HepG2 (cell line): ENCODE measurements around the gene PCDHGA5. TPM values are rescaled to one million over a fixed set of nuclear protein-coding genes. Genes with fewer than 3 reads are reported as not detected.

Source experiments
- ATAC-seq: fragments of 200-7000 bp; cut with Tn5 transposase; 3 replicates; pipeline ENCODE4 v1.9.1; 2020; ENCODE audit warnings: mild to moderate bottlenecking, moderate library complexity
- BruUV-seq: library from RNA; stranded (reverse); fragments of 400-500 nt; replicated peaks from 2 replicates; lab custom pipeline; 2021; lab: Mats Ljungman, UMichigan
- CTCF ChIA-PET: fragments of 300-600 bp; formaldehyde crosslinking; extraction: SDS; loops from one replicate; lab custom pipeline; 2021; ENCODE audit warnings: low total read pairs, inconsistent platforms, low intra/inter-chr PET ratio; lab: Yijun Ruan, JAX
- POLR2A ChIA-PET: fragments of 350-600 bp; sonication (Branson Sonifier 250); formaldehyde crosslinking; loops from one replicate; lab custom pipeline; 2020; ENCODE audit warnings: antibody characterized with exemption, inconsistent platforms; lab: Yijun Ruan, JAX
- DNase-seq: peaks from one replicate; pipeline ENCODE4 v3.0.0-alpha.2; 2015; ENCODE audit warnings: low spot score
- FAIRE-seq: peaks from 3 replicates; lab custom pipeline; 2011; peaks lifted over from hg19 to GRCh38; lab: Jason Lieb, UNC
- H2AFZ ChIP-seq: one replicate; pipeline ENCODE4 v1.6.1; 2011; ENCODE audit warnings: low read length, inconsistent platforms
- H3K27ac ChIP-seq: fragments of 300-600 bp; 3 replicates; pipeline ENCODE4 v1.8.0; 2011; ENCODE audit warnings: mixed run types, mild to moderate bottlenecking, mixed read lengths, low read length, inconsistent platforms; ENCODE audit not compliant: insufficient read depth; ENCODE audit errors: extremely low read length
- H3K27me3 ChIP-seq, 2 experiments: fragments of 200-600 bp in 1 of 2; 2 replicates in 1 of 2; 3 replicates in 1 of 2; pipeline versions ENCODE4 v1.6.0 to v1.8.0; 2011; ENCODE audit warnings: low read length in 2 of 2, mild to moderate bottlenecking in 2 of 2, moderate library complexity in 2 of 2, inconsistent platforms in 1 of 2; ENCODE audit not compliant: insufficient read depth in 2 of 2, control insufficient read depth in 1 of 2
- H3K36me3 ChIP-seq, 2 experiments: fragments of 200-600 bp in 1 of 2; replicated peaks in 1 of 2; 2 replicates in 1 of 2; 3 replicates in 1 of 2; pipeline versions ENCODE4 v1.5.1 to v1.8.0; 2011; ENCODE audit warnings: low read length in 2 of 2, inconsistent platforms in 1 of 2; ENCODE audit not compliant: insufficient read depth in 2 of 2, control insufficient read depth in 1 of 2
- H3K4me1 ChIP-seq: 2 replicates; pipeline ENCODE4 v1.5.1; 2012; ENCODE audit warnings: low read length, inconsistent platforms; ENCODE audit not compliant: insufficient read depth
- H3K4me2 ChIP-seq: 2 replicates; pipeline ENCODE4 v1.6.0; 2011; ENCODE audit warnings: low read depth, low read length, inconsistent platforms
- H3K4me3 ChIP-seq, 3 experiments: fragments of 200-600 bp in 1 of 3; sonication (generic), shearing (Covaris generic) in 1 of 3; replicated peaks in 1 of 3; 2 replicates each; pipeline ENCODE4 v1.5.1; 2011 to 2016; ENCODE audit warnings: low read length in 3 of 3, inconsistent platforms in 2 of 3, low read depth in 2 of 3, mild to moderate bottlenecking in 2 of 3, control low read depth in 1 of 3, mixed read lengths in 1 of 3; ENCODE audit not compliant: insufficient read depth in 1 of 3
- H3K79me2 ChIP-seq: one replicate; pipeline ENCODE4 v1.6.1; 2011; ENCODE audit warnings: low read length, inconsistent platforms; ENCODE audit not compliant: insufficient read depth
- H3K9ac ChIP-seq: 2 replicates; pipeline ENCODE4 v1.6.0; 2011; ENCODE audit warnings: mild to moderate bottlenecking, low read depth, low read length, inconsistent platforms; ENCODE audit not compliant: insufficient read depth
- H3K9me3 ChIP-seq: 2 replicates; pipeline ENCODE4 v1.5.1; 2012; ENCODE audit warnings: mild to moderate bottlenecking, low read length
- H4K20me1 ChIP-seq: 2 replicates; pipeline ENCODE4 v1.6.0; 2011; ENCODE audit warnings: inconsistent platforms, mild to moderate bottlenecking, low read length, moderate library complexity; ENCODE audit not compliant: insufficient read depth
- BRCA1 ChIP-seq: sonication (generic); formaldehyde crosslinking; IDR thresholded peaks from 2 replicates; pipeline ENCODE4 v1.4.0; 2020; ENCODE audit warnings: missing genetic modification reagents
- CERS6 ChIP-seq: sonication (generic); formaldehyde crosslinking; IDR thresholded peaks from 2 replicates; pipeline ENCODE4 v1.5.0; 2020; ENCODE audit warnings: missing genetic modification reagents
- REST ChIP-seq, 2 experiments: IDR thresholded peaks; 2 replicates each; pipeline ENCODE4 v1.6.1; 2011 to 2012; ENCODE audit warnings: low read length in 2 of 2, borderline replicate concordance in 1 of 2, low read depth in 1 of 2, mild to moderate bottlenecking in 1 of 2, moderate library complexity in 1 of 2
- SMYD3 ChIP-seq: sonication (generic); formaldehyde crosslinking; IDR thresholded peaks from 2 replicates; pipeline ENCODE4 v1.8.1; 2023; ENCODE audit warnings: mild to moderate bottlenecking, missing genetic modification reagents
- TCF12 ChIP-seq, 2 experiments: fragments of 450-650 bp in 1 of 2; sonication (generic) in 1 of 2; formaldehyde crosslinking in 1 of 2; IDR thresholded peaks; 2 replicates each; pipeline versions ENCODE4 v1.6.1 to v1.8.0; 2017 to 2022; ENCODE audit warnings: antibody characterized with exemption in 1 of 2, mild to moderate bottlenecking in 1 of 2, missing genetic modification reagents in 1 of 2, moderate library complexity in 1 of 2
- ZBTB25 ChIP-seq: IDR thresholded peaks from 2 replicates; pipeline ENCODE4 v1.6.1; 2018; ENCODE audit warnings: missing genetic modification reagents
- WGBS: methylation state at CpG from one replicate; pipeline ENCODE4 v1.1.6; 2017; ENCODE audit warnings: low lambda C conversion rate; 5-methylcytosine and 5-hydroxymethylcytosine counted together
- in situ Hi-C: cut with HindIII; loops from 2 replicates; pipeline ENCODE4 v1.10.0; 2017; ENCODE audit warnings: low pct_unique_long_range_greater_than_20kb; ENCODE audit not compliant: extremely low pct_ligation_motif_present
- intact Hi-C: fragments of 100-400 bp; cut with micrococcal nuclease; formaldehyde crosslinking; loops from one replicate; pipeline ENCODE4 v1.10.0; 2022; ENCODE audit not compliant: unreplicated experiment
- polyA plus RNA-seq, 8 experiments: library from polyadenylated mRNA; depleted of rRNA in 3 of 8; stranded (reverse) in 7 of 8; unstranded in 1 of 8; fragments of >200 nt; fragmentation: Illumina TruSeq in 4 of 8; extraction: Trizol in 4 of 8; gene quantifications; 2 replicates each; pipeline versions ENCODE4 v1.2.1 to v1.2.3, GENCODE V29; 2011 to 2016; ENCODE audit warnings: low read depth in 4 of 8, missing spikeins in 1 of 8, mixed read lengths in 1 of 8; ENCODE audit not compliant: insufficient read depth in 1 of 8
- total RNA-seq, 5 experiments: library from RNA; depleted of rRNA; stranded (reverse); fragments of >200 nt; fragmentation: Illumina TruSeq; extraction: Trizol; gene quantifications; 2 replicates each; pipeline ENCODE4 v1.2.3, GENCODE V29; 2016; ENCODE audit warnings: low read depth in 1 of 5
- TF ChIP-seq, protein P1 (sequence below): sonication (generic); formaldehyde crosslinking; IDR thresholded peaks from 2 replicates; pipeline ENCODE4 v1.4.0; 2020; ENCODE audit warnings: missing genetic modification reagents, mild to moderate bottlenecking, borderline replicate concordance

Gene PCDHGA5
- total and polyA plus RNA-seq, 2 of the 13 experiments (the other 11 are each of a cell fraction or from before 2014, with no cell fraction given) = 0.27 to 0.32 TPM

DNA sequence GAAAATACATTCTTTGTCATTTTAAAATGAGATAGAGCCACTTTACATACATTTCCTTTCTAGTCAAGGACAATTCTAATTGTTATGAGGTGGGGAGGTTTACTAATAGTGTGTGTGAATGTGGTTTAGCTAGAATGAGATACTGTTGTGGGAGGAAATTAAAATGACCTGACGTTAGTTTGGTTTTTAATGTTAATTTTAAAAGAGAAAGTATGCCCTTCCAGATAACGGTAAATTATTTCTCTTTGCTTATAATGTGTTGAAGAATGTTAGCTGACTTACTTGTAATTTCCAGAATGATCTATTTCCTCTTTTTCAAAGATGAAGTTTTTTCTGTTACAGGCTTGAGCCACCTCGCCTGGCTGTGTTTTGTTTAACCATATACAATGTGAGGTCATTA lies 41.7 kb upstream of the PCDHGA5 start:
- peaks cover 23% of the 10 kb centered on the region for H3K79me2 ChIP-seq
- no peak for DNase-seq
- peaks cover 4 to 14% of the 10 kb centered on the region in 2 experiments for H3K36me3 ChIP-seq
- CTCF ChIA-PET = no interaction called here
- POLR2A ChIA-PET = no interaction called here
- in situ Hi-C loops = no loop called here
- H4K20me1 ChIP-seq = no peaks in the 10 kb centered on the region
- no peak overlapping the region for H2AFZ ChIP-seq
- WGBS = 47% methylated on average over 3 of the region's 3 CpGs
- H3K4me1 ChIP-seq = peaks cover 31% of the 10 kb centered on the region
- no peak for FAIRE-seq
- BruUV-seq = no TSS peak
- TF ChIP-seq BRCA1 (CRISPR knock-in tag) (no peak), ZBTB25 (no peak), CERS6 (CRISPR knock-in tag) (no peak), REST (IDR thresholded peaks at IDR 0.05; ENCODE audit: borderline replicate concordance in 1 of 2, low read depth in 1 of 2, low read length in 2 of 2) (no peak), SMYD3 (CRISPR knock-in tag) (no peak), TCF12 (IDR thresholded peaks at IDR 0.05) (no peak), TCF12 (CRISPR knock-in tag; IDR thresholded peaks at IDR 0.05) (no peak)
- TF ChIP-seq, protein P1, sequence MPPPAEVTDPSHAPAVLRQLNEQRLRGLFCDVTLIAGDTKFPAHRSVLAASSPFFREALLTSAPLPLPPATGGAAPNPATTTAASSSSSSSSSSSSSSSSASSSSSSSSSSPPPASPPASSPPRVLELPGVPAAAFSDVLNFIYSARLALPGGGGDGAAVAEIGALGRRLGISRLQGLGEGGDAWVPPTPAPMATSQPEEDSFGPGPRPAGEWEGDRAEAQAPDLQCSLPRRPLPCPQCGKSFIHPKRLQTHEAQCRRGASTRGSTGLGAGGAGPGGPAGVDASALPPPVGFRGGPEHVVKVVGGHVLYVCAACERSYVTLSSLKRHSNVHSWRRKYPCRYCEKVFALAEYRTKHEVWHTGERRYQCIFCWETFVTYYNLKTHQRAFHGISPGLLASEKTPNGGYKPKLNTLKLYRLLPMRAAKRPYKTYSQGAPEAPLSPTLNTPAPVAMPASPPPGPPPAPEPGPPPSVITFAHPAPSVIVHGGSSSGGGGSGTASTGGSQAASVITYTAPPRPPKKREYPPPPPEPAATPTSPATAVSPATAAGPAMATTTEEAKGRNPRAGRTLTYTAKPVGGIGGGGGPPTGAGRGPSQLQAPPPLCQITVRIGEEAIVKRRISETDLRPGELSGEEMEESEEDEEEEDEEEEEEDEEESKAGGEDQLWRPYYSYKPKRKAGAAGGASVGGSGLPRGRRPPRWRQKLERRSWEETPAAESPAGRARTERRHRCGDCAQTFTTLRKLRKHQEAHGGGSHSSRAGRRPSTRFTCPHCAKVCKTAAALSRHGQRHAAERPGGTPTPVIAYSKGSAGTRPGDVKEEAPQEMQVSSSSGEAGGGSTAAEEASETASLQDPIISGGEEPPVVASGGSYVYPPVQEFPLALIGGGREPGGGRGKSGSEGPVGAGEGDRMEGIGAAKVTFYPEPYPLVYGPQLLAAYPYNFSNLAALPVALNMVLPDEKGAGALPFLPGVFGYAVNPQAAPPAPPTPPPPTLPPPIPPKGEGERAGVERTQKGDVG (CRISPR knock-in tag) = no peak
- no peak for ATAC-seq
- H3K9me3 ChIP-seq = peaks cover 26% of the 10 kb centered on the region
- no peak overlapping the region for H3K4me3 ChIP-seq
- H3K27me3 ChIP-seq = no peaks in the 10 kb centered on the region; a peak in 1 of 5 replicates
- no peak overlapping the region for H3K9ac ChIP-seq
- no peak overlapping the region for H3K4me2 ChIP-seq
- no peak overlapping the region for H3K27ac ChIP-seq
- intact Hi-C loops = no loop called here
